ENCODE results near the gene GPR142.

Gene GPR142

GRCh38 chr17:74345433-74346241 is 21.7 kb upstream of the GPR142 start:
- no peak for DNase-seq

DNA sequence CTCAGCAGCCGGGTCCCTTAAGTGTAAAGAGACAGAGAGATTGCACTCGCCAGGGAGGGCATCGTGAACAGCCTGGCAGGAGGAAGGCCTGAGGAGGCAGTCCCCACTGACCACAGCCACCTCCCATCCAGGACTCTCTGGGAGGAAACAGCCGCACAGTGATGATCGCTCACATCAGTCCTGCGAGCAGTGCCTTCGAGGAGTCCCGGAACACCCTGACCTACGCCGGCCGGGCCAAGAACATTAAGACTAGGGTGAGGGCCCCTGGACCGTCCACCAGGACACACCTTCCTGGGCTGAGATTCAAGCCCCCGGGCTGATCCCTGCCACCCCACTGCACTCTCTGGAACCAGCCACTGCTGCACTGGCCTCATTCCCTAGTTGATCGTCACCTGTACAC is 19.7 kb upstream of the GPR142 start:
- DNase-seq: no peak

- no peak for DNase-seq
These were observed 18.2 kb upstream of the GPR142 start for GRCh38 chr17:74349120-74349519.

GRCh38 chr17:74350486-74350885 is 16.8 kb upstream of the GPR142 start:
- DNase-seq: no peak

- no peak for DNase-seq
These were observed 15.6 kb upstream of the GPR142 start for GRCh38 chr17:74351552-74352210.

- no peak for DNase-seq
These were observed 13.8 kb upstream of the GPR142 start for GRCh38 chr17:74353446-74354060.

DNA sequence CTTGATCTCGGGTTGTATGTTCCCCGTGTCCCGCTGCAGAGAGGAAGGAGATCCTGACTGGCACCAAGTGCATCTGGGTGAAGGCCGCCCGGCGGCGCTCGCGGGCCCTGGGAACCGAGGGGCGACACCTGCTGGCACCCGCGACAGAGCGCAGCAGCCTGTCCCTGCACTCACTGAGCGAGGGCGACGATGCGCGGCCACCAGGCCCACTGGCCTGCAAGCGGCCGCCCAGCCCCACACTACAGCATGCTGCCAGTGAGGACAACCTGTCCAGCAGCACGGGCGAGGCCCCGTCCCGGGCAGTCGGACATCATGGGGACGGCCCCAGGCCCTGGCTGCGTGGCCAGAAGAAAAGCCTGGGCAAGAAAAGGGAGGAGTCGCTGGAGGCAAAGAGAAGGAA is 13.2 kb upstream of the GPR142 start:
- DNase-seq: peak in 1 of 2 donors; percentile 19

GRCh38 chr17:74354561-74354960 is 12.7 kb upstream of the GPR142 start:
- no peak for DNase-seq

- no peak for DNase-seq
These were observed 12.2 kb upstream of the GPR142 start for GRCh38 chr17:74355065-74355464.

DNA sequence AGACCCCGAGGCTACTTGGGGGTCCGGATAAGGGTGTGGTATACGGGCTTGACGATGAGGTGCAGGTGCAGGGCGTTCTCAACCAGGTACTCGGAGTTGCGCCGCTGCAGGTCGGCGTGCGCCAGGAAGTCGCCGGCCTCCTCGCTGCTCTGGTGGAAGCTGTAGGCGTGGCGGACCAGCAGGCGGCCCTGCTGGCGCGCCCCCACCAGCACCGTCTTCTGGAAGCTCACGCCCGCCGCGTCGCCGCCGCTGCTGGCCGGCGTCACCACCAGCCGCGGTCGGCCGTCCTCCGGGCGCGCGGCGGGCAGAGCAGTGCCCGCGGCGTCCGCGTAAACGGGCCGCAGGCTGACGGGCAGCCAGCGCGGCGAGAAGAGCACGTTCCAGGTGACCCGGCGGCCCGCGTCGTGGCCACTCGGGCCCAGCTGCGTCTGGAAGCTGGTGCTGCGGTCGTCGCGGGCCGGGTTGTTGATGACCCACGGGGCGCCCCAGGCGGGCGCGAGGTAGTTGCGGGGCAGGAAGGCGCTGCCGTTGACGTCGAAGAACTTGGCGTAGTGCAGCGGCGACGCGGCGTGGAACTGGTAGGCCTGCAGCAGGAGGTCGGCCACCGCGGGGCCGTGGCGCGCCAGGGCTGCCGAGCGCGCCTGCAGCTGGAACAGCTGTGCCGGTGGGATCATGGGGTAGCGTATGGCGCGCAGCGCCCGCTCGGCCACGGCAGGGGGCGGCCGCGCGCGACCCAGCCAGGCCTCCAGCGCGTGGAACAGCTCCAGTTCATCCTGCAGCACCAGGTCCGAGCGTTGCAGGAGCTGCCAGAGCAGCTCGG is 10.4 kb upstream of the GPR142 start:
- DNase-seq: no peak

GRCh38 chr17:74357466-74357809 is 9.9 kb upstream of the GPR142 start:
- DNase-seq: no peak

DNA sequence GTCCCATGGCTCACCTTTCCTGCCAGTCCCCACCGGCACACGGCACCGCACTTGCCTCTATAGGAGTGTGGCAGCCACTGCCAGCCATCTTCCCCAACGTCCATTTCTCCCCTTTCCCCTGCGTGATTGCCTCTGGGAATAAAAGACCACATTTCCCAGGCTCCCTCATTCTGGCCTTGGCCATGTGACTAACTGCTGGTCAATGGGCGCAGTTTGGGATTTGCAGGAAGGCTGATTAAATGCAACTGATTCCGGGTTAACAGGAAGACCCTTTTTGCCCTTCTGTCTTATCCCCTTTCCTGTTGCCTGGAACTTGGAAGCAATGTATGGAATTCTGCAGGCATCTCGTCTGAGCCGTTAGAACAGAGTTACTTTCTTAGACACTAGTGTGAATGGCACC is 8.6 kb upstream of the GPR142 start:
- DNase-seq: no peak

GRCh38 chr17:74359916-74360315 is 7.4 kb upstream of the GPR142 start:
- no peak for DNase-seq

GRCh38 chr17:74360899-74361229 is 6.4 kb upstream of the GPR142 start:
- no peak for DNase-seq

GRCh38 chr17:74361230-74362068 is 5.9 kb upstream of the GPR142 start, which contains the start of gene BTBD17:
Gene BTBD17 (minus strand): TSS chr17:74361868. CDS start chr17:74361819, 49 bp downstream.
- DNase-seq: peak in 1 of 2 donors; percentile 32

- DNase-seq: no peak
These were observed 5.3 kb upstream of the GPR142 start for GRCh38 chr17:74362069-74362405.

DNA sequence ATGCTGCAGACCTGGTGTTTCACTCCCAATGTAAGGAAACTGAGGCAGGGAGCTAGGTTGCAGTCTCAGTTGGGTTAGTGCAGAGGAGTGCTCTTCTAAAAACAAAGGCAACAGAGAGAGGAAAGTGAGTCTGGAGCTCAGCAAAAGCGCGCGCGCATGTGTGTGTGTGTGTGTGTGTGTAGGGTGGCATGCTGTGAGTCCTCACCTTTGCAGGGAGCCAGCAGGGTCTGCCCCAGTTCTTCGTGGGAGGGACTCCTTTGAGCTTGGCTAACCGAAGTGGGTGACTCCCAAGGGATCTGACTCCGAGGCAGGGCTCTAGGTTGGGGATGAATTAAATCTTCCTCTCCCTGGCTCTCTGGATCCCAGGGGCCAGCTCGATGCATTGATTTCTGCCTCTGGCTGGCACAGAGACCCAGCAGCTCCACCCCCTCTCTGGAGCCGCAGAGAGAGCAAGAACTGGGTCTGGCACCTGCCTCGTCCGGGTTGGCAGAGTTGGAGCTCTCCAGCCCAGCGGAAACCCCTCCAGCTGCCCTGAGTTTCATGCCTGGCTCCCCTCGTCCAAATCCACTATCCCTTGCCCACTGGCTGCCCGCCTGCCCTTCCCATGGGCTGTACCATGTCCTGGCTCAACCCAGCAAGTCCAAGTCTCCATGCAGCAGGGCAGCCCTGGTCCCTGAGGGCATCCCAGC is 4.4 kb upstream of the GPR142 start:
- DNase-seq: no peak

DNA sequence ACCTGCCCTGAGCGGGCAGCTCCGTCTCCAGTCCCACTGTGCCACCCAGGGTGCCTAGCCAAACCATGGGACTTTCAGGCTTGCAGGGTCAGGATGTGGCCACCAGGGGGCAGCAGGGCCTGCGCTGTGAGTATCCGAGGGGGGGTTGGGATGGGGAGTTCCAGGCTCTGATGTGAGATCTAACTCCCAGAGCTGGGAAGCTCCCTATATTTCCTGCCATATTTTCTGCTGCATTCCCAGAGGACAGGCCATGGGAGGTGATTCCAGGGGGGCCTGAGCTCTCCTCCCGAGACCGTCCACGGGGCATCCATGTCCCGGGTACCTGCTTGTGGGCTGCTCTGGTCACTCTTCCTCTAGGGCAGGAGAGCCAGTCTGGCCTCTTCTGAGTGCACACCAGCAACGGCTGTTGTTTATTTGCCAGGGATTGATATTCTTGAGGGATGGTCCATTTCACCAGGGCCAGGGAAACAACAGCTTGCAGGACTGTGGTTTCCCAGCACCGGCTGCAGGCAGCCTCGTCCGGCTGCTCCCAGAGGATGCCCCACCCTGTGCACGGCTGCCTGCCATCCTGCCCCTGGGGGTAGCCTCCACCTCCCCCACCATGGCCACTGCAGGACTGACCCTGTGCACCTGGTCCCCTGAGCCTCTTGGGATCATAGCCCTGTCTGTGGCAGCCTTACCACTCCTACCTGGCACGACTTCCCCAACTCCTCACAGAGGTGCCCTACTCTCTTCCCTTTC is 1.2 kb downstream of the GPR142 start:
- peak; percentile 67 to 76 for DNase-seq

- DNase-seq: peak; percentile 73 to 80
These were observed 1.9 kb downstream of the GPR142 start for GRCh38 chr17:74369221-74369620.

DNA sequence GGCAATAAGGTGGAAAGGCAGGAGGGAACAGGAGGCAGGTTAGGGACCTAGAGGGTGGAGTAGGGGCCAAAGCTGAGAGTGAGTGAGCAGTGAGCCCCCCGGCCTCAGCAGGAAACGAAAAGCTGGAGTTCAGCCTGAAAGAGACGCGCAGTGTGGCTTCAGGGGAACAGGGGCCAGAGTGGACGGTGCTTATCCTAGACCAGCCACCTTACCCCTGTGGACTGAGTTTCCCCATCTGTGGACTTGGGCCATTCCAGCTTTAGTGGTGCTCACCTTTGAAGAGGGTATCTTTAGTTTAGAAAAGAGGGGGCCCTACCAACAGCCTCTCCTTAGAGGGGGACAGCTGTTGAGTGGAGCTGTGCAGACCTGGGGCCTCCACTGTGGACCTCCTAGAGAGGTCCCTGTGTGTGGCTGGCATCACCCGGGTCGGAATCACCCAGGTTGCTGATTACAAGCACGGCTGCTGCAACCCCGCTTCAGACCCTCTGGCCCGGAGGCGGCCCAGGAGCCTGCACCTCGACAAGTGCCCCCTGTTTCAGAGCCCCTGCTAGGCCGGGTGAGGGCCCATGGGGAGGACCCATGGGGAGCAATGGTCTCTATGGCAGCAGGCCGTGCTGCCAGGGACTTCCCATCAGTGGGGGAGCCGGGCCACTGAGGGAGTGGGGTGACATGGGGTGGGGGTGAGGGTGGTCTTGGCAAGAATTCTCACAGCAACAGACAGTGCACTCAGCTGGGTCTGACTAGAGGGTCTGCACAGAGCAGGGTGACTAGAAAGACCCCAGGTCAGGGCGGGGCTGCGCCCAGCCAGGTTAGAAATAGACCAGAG is 2.6 kb downstream of the GPR142 start:
- no peak for DNase-seq
